ENCODE measurements around the gene LRRC34. TPM values are rescaled to one million over a fixed set of nuclear protein-coding genes. Genes with fewer than 3 reads are reported as not detected.

Gene LRRC34
- total and polyA plus RNA-seq, 2 donors (not counting 1 experiment from before 2014, with no cell fraction given): 2.0 to 2.7 TPM

GRCh38 chr3:169754711-169755110 is 58.0 kb downstream of the LRRC34 start:
- H3K27me3 ChIP-seq (ENCODE audit: control insufficient read depth, insufficient read depth, low read length): no peaks in the 10 kb centered on the region
- DNase-seq (ENCODE audit: low read depth in 2 of 2): no peak
- no peak overlapping the region for H3K4me3 ChIP-seq (replicated peaks in 1 of 4; ENCODE audit: control extremely low read depth in 1 of 4, insufficient read depth in 1 of 4, low read depth in 3 of 4, low read length in 4 of 4)
- H3K79me2 ChIP-seq (ENCODE audit: control insufficient read depth, insufficient read depth, low read length): no peaks in the 10 kb centered on the region
- TF ChIP-seq EZH2 (IDR thresholded peaks at IDR 0.05; ENCODE audit: low read length, missing control alignments): no peak
- TF ChIP-seq, protein P1, sequence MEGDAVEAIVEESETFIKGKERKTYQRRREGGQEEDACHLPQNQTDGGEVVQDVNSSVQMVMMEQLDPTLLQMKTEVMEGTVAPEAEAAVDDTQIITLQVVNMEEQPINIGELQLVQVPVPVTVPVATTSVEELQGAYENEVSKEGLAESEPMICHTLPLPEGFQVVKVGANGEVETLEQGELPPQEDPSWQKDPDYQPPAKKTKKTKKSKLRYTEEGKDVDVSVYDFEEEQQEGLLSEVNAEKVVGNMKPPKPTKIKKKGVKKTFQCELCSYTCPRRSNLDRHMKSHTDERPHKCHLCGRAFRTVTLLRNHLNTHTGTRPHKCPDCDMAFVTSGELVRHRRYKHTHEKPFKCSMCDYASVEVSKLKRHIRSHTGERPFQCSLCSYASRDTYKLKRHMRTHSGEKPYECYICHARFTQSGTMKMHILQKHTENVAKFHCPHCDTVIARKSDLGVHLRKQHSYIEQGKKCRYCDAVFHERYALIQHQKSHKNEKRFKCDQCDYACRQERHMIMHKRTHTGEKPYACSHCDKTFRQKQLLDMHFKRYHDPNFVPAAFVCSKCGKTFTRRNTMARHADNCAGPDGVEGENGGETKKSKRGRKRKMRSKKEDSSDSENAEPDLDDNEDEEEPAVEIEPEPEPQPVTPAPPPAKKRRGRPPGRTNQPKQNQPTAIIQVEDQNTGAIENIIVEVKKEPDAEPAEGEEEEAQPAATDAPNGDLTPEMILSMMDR (conservative IDR thresholded peaks at IDR 0.05 in 1 of 2, IDR thresholded peaks at IDR 0.05 in 1 of 2; ENCODE audit: low read depth in 1 of 2, low read length in 2 of 2): no peak
- no peak overlapping the region for H3K9ac ChIP-seq (ENCODE audit: insufficient read depth, low read length)
- H3K4me2 ChIP-seq (ENCODE audit: extremely low read depth, insufficient read depth, low read length): no peak overlapping the region
- no peak overlapping the region for H3K27ac ChIP-seq (ENCODE audit: insufficient read depth, low read length)
- H2AFZ ChIP-seq (ENCODE audit: low read length): no peak overlapping the region
- H4K20me1 ChIP-seq (ENCODE audit: control insufficient read depth, extremely low read depth, insufficient read depth, low read length): no peaks in the 10 kb centered on the region
- no peaks in the 10 kb centered on the region for H3K9me3 ChIP-seq (ENCODE audit: control insufficient read depth, insufficient read depth, low read depth, low read length)
- H3K36me3 ChIP-seq (ENCODE audit: control insufficient read depth, insufficient read depth, low read length): no peaks in the 10 kb centered on the region
- no peaks in the 10 kb centered on the region for H3K4me1 ChIP-seq (ENCODE audit: control insufficient read depth, extremely low read depth, insufficient read depth, low read length)

- H3K27me3 ChIP-seq (ENCODE audit: control insufficient read depth, insufficient read depth, low read length): no peaks in the 10 kb centered on the region
- no peak overlapping the region for H3K4me2 ChIP-seq (ENCODE audit: extremely low read depth, insufficient read depth, low read length)
- H3K4me3 ChIP-seq (replicated peaks in 1 of 4; ENCODE audit: control extremely low read depth in 1 of 4, insufficient read depth in 1 of 4, low read depth in 3 of 4, low read length in 4 of 4): no peak overlapping the region
- no peaks in the 10 kb centered on the region for H3K36me3 ChIP-seq (ENCODE audit: control insufficient read depth, insufficient read depth, low read length)
- no peaks in the 10 kb centered on the region for H3K9me3 ChIP-seq (ENCODE audit: control insufficient read depth, insufficient read depth, low read depth, low read length)
- no peaks in the 10 kb centered on the region for H3K4me1 ChIP-seq (ENCODE audit: control insufficient read depth, extremely low read depth, insufficient read depth, low read length)
- no peak overlapping the region for H3K9ac ChIP-seq (ENCODE audit: insufficient read depth, low read length)
- TF ChIP-seq, protein P1 (conservative IDR thresholded peaks at IDR 0.05 in 1 of 2, IDR thresholded peaks at IDR 0.05 in 1 of 2; ENCODE audit: low read depth in 1 of 2, low read length in 2 of 2): no peak
- no peak for TF ChIP-seq EZH2 (IDR thresholded peaks at IDR 0.05; ENCODE audit: low read length, missing control alignments)
- no peaks in the 10 kb centered on the region for H4K20me1 ChIP-seq (ENCODE audit: control insufficient read depth, extremely low read depth, insufficient read depth, low read length)
- no peak overlapping the region for H3K27ac ChIP-seq (ENCODE audit: insufficient read depth, low read length)
- H2AFZ ChIP-seq (ENCODE audit: low read length): no peak overlapping the region
- no peaks in the 10 kb centered on the region for H3K79me2 ChIP-seq (ENCODE audit: control insufficient read depth, insufficient read depth, low read length)
- no peak for DNase-seq (ENCODE audit: low read depth in 2 of 2)
These were observed 60.8 kb downstream of the LRRC34 start for GRCh38 chr3:169751875-169752274.

DNA sequence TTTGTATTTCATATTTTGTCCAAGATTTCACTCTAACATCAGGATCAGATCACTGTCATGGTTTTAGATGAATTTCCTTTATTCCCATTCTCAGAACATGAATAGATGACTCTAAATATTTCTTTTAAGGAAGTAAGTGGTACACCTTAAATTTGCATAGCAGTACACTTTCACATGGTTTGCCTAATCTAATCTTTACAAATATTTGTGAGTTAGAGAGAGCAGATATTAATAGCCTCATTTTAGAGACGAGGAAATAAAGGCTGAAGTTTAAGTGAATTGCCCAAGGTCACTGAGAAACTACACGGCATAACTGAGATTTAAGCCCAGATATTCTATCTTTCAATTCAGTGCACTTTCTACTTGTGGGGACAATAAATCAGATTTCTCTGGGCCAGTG is 62.0 kb downstream of the LRRC34 start:
- Histone ChIP-seq H3K9ac (ENCODE audit: insufficient read depth, low read length) (no peak overlapping the region), H3K4me3 (replicated peaks in 1 of 4; ENCODE audit: control extremely low read depth in 1 of 4, insufficient read depth in 1 of 4, low read depth in 3 of 4, low read length in 4 of 4) (no peak overlapping the region), H3K36me3 (ENCODE audit: control insufficient read depth, insufficient read depth, low read length) (no peaks in the 10 kb centered on the region), H3K4me2 (ENCODE audit: extremely low read depth, insufficient read depth, low read length) (no peak overlapping the region), H3K79me2 (ENCODE audit: control insufficient read depth, insufficient read depth, low read length) (no peaks in the 10 kb centered on the region), H3K27me3 (ENCODE audit: control insufficient read depth, insufficient read depth, low read length) (no peaks in the 10 kb centered on the region), H3K4me1 (ENCODE audit: control insufficient read depth, extremely low read depth, insufficient read depth, low read length) (no peaks in the 10 kb centered on the region), H3K27ac (ENCODE audit: insufficient read depth, low read length) (no peak overlapping the region), H4K20me1 (ENCODE audit: control insufficient read depth, extremely low read depth, insufficient read depth, low read length) (no peaks in the 10 kb centered on the region), H3K9me3 (ENCODE audit: control insufficient read depth, insufficient read depth, low read depth, low read length) (no peaks in the 10 kb centered on the region), H2AFZ (ENCODE audit: low read length) (no peak overlapping the region)
- TF ChIP-seq, protein P1 (conservative IDR thresholded peaks at IDR 0.05 in 1 of 2, IDR thresholded peaks at IDR 0.05 in 1 of 2; ENCODE audit: low read depth in 1 of 2, low read length in 2 of 2): no peak
- no peak for TF ChIP-seq EZH2 (IDR thresholded peaks at IDR 0.05; ENCODE audit: low read length, missing control alignments)
- no peak for DNase-seq (ENCODE audit: low read depth in 2 of 2)
